CD14-positive monocyte (primary cell): Measurements from ENCODE around the gene BMAL2. TPM values are rescaled to one million over a fixed set of nuclear protein-coding genes. Genes with fewer than 3 reads are reported as not detected.

Experiments
- DNase-seq, 3 donors: peaks; one replicate each; pipeline ENCODE4 v3.0.0-alpha.2; 2011 to 2022
- H2AFZ ChIP-seq: 2 replicates; pipeline ENCODE4 v1.6.0; 2012; ENCODE audit warnings: mild to moderate bottlenecking, low read depth, low read length, inconsistent platforms; ENCODE audit not compliant: insufficient read depth, poor library complexity, severe bottlenecking
- H3K27ac ChIP-seq, 2 donors: 1 replicate in 1 of 2; 2 replicates in 1 of 2; pipeline ENCODE4 v1.5.1; 2012 to 2013; ENCODE audit warnings: low read length in 2 of 2, control low read depth in 1 of 2, inconsistent platforms in 1 of 2, low read depth in 1 of 2, mild to moderate bottlenecking in 1 of 2
- H3K27me3 ChIP-seq, 2 donors: one replicate each; pipeline versions ENCODE4 v1.6.0 to v1.6.1; 2011 to 2013; ENCODE audit warnings: low read length in 2 of 2; ENCODE audit not compliant: control insufficient read depth in 2 of 2, insufficient read depth in 2 of 2
- H3K36me3 ChIP-seq, 2 donors: replicated peaks in 1 of 2; 1 replicate in 1 of 2; 2 replicates in 1 of 2; pipeline versions ENCODE4 v1.5.1 to v1.6.1; 2012 to 2013; ENCODE audit warnings: low read length in 2 of 2, control low read depth in 1 of 2, inconsistent platforms in 1 of 2, mild to moderate bottlenecking in 1 of 2; ENCODE audit not compliant: insufficient read depth in 2 of 2, control insufficient read depth in 1 of 2
- H3K4me1 ChIP-seq, 2 donors: 1 replicate in 1 of 2; 2 replicates in 1 of 2; pipeline versions ENCODE4 v1.5.1 to v1.6.1; 2012 to 2013; ENCODE audit warnings: low read length in 2 of 2, control low read depth in 1 of 2, inconsistent platforms in 1 of 2, mild to moderate bottlenecking in 1 of 2, moderate library complexity in 1 of 2; ENCODE audit not compliant: insufficient read depth in 2 of 2, control insufficient read depth in 1 of 2
- H3K4me2 ChIP-seq: replicated peaks from 2 replicates; pipeline ENCODE3; 2012; ENCODE audit warnings: low read length, moderate library complexity, mild to moderate bottlenecking; ENCODE audit not compliant: poor library complexity, severe bottlenecking; ENCODE audit errors: extremely low read depth
- H3K4me3 ChIP-seq, 3 experiments: fragments of 200-600 bp in 1 of 3; sonication (generic) in 1 of 3; replicated peaks in 1 of 3; 1 replicate in 2 of 3; 2 replicates in 1 of 3; pipeline ENCODE4 v1.5.1; 2011 to 2013; ENCODE audit warnings: low read length in 3 of 3, mild to moderate bottlenecking in 3 of 3, control low read depth in 2 of 3, low read depth in 2 of 3, inconsistent platforms in 1 of 3, moderate library complexity in 1 of 3
- H3K79me2 ChIP-seq: 2 replicates; pipeline ENCODE4 v1.6.0; 2012; ENCODE audit warnings: mild to moderate bottlenecking, control low read depth, inconsistent platforms, low read length, moderate library complexity; ENCODE audit not compliant: insufficient read depth
- H3K9ac ChIP-seq: 2 replicates; pipeline ENCODE4 v1.6.0; 2017; ENCODE audit warnings: low read length, mild to moderate bottlenecking; ENCODE audit not compliant: insufficient read depth, poor library complexity, severe bottlenecking
- H3K9me3 ChIP-seq, 2 donors: replicated peaks in 1 of 2; 1 replicate in 1 of 2; 2 replicates in 1 of 2; pipeline versions ENCODE4 v1.5.1 to v1.6.1; 2012 to 2013; ENCODE audit warnings: low read length in 2 of 2, control low read depth in 1 of 2; ENCODE audit not compliant: control insufficient read depth in 1 of 2, insufficient read depth in 1 of 2
- H4K20me1 ChIP-seq: 2 replicates; pipeline ENCODE4 v1.6.0; 2012; ENCODE audit warnings: mild to moderate bottlenecking, low read length, control low read depth, moderate library complexity; ENCODE audit not compliant: insufficient read depth
- H3K27ac Mint-ChIP-seq, 7 donors: one replicate each; pipeline ENCODE4 v1.8.0; 2020; ENCODE audit warnings: mild to moderate bottlenecking in 7 of 7, mixed read lengths in 7 of 7, moderate library complexity in 6 of 7, inconsistent platforms in 2 of 7
- H3K27me3 Mint-ChIP-seq, 3 donors: one replicate each; pipeline ENCODE4 v1.8.0; 2021 to 2022; ENCODE audit warnings: low read depth in 3 of 3, mild to moderate bottlenecking in 3 of 3, mixed read lengths in 3 of 3, moderate library complexity in 3 of 3, inconsistent platforms in 1 of 3
- H3K36me3 Mint-ChIP-seq, 2 donors: one replicate each; pipeline ENCODE4 v1.8.0; 2020; ENCODE audit warnings: mixed read lengths in 2 of 2, inconsistent platforms in 1 of 2, mild to moderate bottlenecking in 1 of 2
- H3K4me1 Mint-ChIP-seq: one replicate; pipeline ENCODE4 v1.8.0; 2020; ENCODE audit warnings: mild to moderate bottlenecking, mixed read lengths
- H3K4me3 Mint-ChIP-seq, 2 donors: one replicate each; pipeline ENCODE4 v1.8.0; 2020; ENCODE audit warnings: mild to moderate bottlenecking in 2 of 2, mixed read lengths in 2 of 2, moderate library complexity in 1 of 2
- H3K9me3 Mint-ChIP-seq, 7 donors: one replicate each; pipeline ENCODE4 v1.8.0; 2020 to 2022; ENCODE audit warnings: mixed read lengths in 7 of 7, mild to moderate bottlenecking in 6 of 7, moderate library complexity in 6 of 7, inconsistent platforms in 2 of 7
- WGBS: methylation state at CpG from one replicate; pipeline ENCODE4 v1.1.5; 2013; ENCODE audit warnings: missing lambda C conversion rate; ENCODE audit not compliant: insufficient coverage; 5-methylcytosine and 5-hydroxymethylcytosine counted together
- intact Hi-C, 2 donors: fragments of 100-400 bp; cut with micrococcal nuclease; formaldehyde crosslinking; loops; one replicate each; pipeline versions ENCODE4 v1.15.0 to v1.15.1; 2023
- polyA plus RNA-seq, 3 donors: library from polyadenylated mRNA; depleted of rRNA in 1 of 3; unstranded in 2 of 3; stranded (reverse) in 1 of 3; fragments of 300-500 nt in 2 of 3; fragments of >200 nt in 1 of 3; fragmentation: Illumina TruSeq in 2 of 3; gene quantifications; 1 replicate in 2 of 3; 2 replicates in 1 of 3; pipeline ENCODE4 v1.2.3, GENCODE V29; 2012 to 2021
- TF ChIP-seq, protein P1 (sequence below): fragments of 200-600 bp; IDR thresholded peaks from one replicate; pipeline ENCODE4 v1.8.0; 2022; ENCODE audit warnings: antibody characterized with exemption, mild to moderate bottlenecking

The BMAL2 gene
- polyA plus RNA-seq, 3 donors, result 0.55 to 2.1 (median 1.8) TPM

DNA sequence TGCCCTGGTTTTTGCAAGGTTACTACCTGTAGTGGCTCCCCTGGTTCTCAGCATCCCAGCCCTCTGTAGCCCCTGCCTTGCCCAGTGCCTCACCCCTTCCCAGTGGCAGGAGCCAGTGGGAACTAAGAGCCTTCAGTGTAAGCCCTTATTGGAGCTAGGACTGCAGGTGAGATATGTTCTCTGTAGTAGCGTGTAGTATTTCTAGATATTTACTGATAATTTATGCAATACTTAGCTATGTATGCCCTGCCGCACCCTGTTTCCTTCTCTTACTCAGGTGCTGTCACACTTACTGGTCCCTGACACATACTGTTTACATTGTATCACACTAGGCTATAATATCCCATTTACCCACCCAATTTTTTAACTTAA is 3.6 kb downstream of the BMAL2 start:
- no peaks in the 10 kb centered on the region for H3K79me2 ChIP-seq
- H3K9me3 Mint-ChIP-seq, result peaks cover 0 to 2% (median 0%) of the 10 kb centered on the region in 7 donors
- TF ChIP-seq, protein P1, sequence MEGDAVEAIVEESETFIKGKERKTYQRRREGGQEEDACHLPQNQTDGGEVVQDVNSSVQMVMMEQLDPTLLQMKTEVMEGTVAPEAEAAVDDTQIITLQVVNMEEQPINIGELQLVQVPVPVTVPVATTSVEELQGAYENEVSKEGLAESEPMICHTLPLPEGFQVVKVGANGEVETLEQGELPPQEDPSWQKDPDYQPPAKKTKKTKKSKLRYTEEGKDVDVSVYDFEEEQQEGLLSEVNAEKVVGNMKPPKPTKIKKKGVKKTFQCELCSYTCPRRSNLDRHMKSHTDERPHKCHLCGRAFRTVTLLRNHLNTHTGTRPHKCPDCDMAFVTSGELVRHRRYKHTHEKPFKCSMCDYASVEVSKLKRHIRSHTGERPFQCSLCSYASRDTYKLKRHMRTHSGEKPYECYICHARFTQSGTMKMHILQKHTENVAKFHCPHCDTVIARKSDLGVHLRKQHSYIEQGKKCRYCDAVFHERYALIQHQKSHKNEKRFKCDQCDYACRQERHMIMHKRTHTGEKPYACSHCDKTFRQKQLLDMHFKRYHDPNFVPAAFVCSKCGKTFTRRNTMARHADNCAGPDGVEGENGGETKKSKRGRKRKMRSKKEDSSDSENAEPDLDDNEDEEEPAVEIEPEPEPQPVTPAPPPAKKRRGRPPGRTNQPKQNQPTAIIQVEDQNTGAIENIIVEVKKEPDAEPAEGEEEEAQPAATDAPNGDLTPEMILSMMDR, result no peak
- no peak overlapping the region for H3K27ac Mint-ChIP-seq
- no peak overlapping the region for H3K4me3 ChIP-seq
- no peaks in the 10 kb centered on the region for H4K20me1 ChIP-seq
- no peak overlapping the region for H3K9ac ChIP-seq
- no peak overlapping the region for H2AFZ ChIP-seq
- peaks cover 0 to 5% of the 10 kb centered on the region in 2 donors for H3K36me3 Mint-ChIP-seq
- DNase-seq, result no peak
- peaks cover 12 to 16% of the 10 kb centered on the region in 2 donors for H3K27me3 ChIP-seq
- no peak overlapping the region for H3K27ac ChIP-seq
- intact Hi-C loops, result no loop called here
- H3K9me3 ChIP-seq, result no peaks in the 10 kb centered on the region
- peaks cover 21% of the 10 kb centered on the region for H3K4me1 Mint-ChIP-seq
- H3K4me3 Mint-ChIP-seq, result no peak overlapping the region
- no peaks in the 10 kb centered on the region for H3K36me3 ChIP-seq
- H3K4me1 ChIP-seq, result peaks cover 19 to 27% of the 10 kb centered on the region in 2 donors
- no CpG with 5 or more reads among the region's 2 CpGs for WGBS
- H3K27me3 Mint-ChIP-seq, result peaks cover 11 to 26% (median 16%) of the 10 kb centered on the region in 3 donors
- H3K4me2 ChIP-seq, result no peak overlapping the region

DNA sequence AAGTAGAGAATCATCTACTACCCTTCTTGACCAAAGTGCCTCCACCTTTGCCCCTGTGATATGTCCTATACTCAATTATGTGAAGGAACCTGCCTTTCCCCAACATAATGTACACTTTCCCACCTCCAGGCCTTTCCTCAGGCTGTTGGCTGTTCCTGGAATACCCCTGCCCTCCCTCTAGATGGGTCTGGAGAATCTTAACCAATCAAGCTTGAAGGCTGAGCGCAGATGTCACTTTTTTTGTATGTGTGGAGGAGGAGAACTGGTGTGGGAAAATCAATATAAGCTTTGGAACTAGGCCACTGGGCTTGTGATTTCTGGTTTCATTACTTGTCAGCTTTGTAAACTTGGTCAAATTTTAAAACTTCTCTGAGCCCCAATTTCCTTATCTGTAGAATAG is 4.7 kb downstream of the BMAL2 start:
- peaks cover 0 to under 1% of the 10 kb centered on the region in 2 donors for H3K36me3 Mint-ChIP-seq
- peak overlapping the region in 1 of 7 donors; percentile 53 for H3K27ac Mint-ChIP-seq
- no peak for DNase-seq
- no peak overlapping the region for H3K4me3 ChIP-seq
- peaks cover 8 to 16% of the 10 kb centered on the region in 2 donors for H3K4me1 ChIP-seq
- no peaks in the 10 kb centered on the region for H3K9me3 ChIP-seq
- H2AFZ ChIP-seq, result no peak overlapping the region
- no CpG with 5 or more reads among the region's 1 CpG for WGBS
- H3K4me3 Mint-ChIP-seq, result no peak overlapping the region
- peaks cover 8 to 10% of the 10 kb centered on the region in 2 donors for H3K27me3 ChIP-seq
- no peak overlapping the region for H3K4me2 ChIP-seq
- H3K9me3 Mint-ChIP-seq, result no peaks in the 10 kb centered on the region
- H3K4me1 Mint-ChIP-seq, result peaks cover 10% of the 10 kb centered on the region
- no peaks in the 10 kb centered on the region for H3K36me3 ChIP-seq
- no peak overlapping the region for H3K9ac ChIP-seq
- TF ChIP-seq, protein P1, result no peak
- peaks cover 9 to 16% (median 9%) of the 10 kb centered on the region in 3 donors for H3K27me3 Mint-ChIP-seq
- H3K79me2 ChIP-seq, result no peaks in the 10 kb centered on the region
- no peak overlapping the region for H3K27ac ChIP-seq
- intact Hi-C loops, result no loop called here
- no peaks in the 10 kb centered on the region for H4K20me1 ChIP-seq
